CD4-positive, CD25-positive, alpha-beta regulatory T cell (primary cell): ENCODE results near the gene BACH2. TPM values are rescaled to one million over a fixed set of nuclear protein-coding genes. Genes with fewer than 3 reads are reported as not detected.

Experiments
- ATAC-seq, 2 donors: fragments of 150-1000 bp; cut with Tn5 transposase; one replicate each; pipeline ENCODE4 v1.10.0; 2021; ENCODE audit warnings: low read depth in 2 of 2, moderate number of reproducible peaks in 2 of 2, moderate library complexity in 1 of 2
- DNase-seq, 3 donors: peaks; one replicate each; pipeline versions ENCODE4 v3.0.0 to v3.0.0-alpha.2; 2012 to 2022; ENCODE audit warnings: mixed read lengths in 1 of 3
- H3K27ac ChIP-seq: one replicate; pipeline ENCODE4 v1.7.0; 2013; ENCODE audit warnings: mild to moderate bottlenecking, low read length; ENCODE audit not compliant: insufficient read depth, poor library complexity, severe bottlenecking
- H3K27me3 ChIP-seq: one replicate; pipeline ENCODE4 v1.7.0; 2013; ENCODE audit warnings: low read length; ENCODE audit not compliant: control insufficient read depth, insufficient read depth
- H3K36me3 ChIP-seq: one replicate; pipeline ENCODE4 v1.7.0; 2013; ENCODE audit warnings: mild to moderate bottlenecking, low read length, moderate library complexity; ENCODE audit not compliant: control insufficient read depth, insufficient read depth
- H3K4me1 ChIP-seq: 2 replicates; pipeline ENCODE4 v1.7.0; 2013; ENCODE audit warnings: mild to moderate bottlenecking, low read length; ENCODE audit not compliant: insufficient read depth, control insufficient read depth, poor library complexity, severe bottlenecking
- H3K4me3 ChIP-seq: one replicate; pipeline ENCODE4 v1.7.0; 2013; ENCODE audit warnings: low read depth, mild to moderate bottlenecking, low read length, moderate library complexity
- H3K9me3 ChIP-seq, 2 experiments: 1 replicate in 1 of 2; 2 replicates in 1 of 2; pipeline ENCODE4 v1.7.0; 2013; ENCODE audit warnings: low read length in 2 of 2, mild to moderate bottlenecking in 1 of 2, moderate library complexity in 1 of 2; ENCODE audit not compliant: control insufficient read depth in 2 of 2
- H3K27ac Mint-ChIP-seq, 3 donors: one replicate each; pipeline ENCODE4 v1.8.0; 2020 to 2022; ENCODE audit warnings: mild to moderate bottlenecking in 3 of 3, mixed read lengths in 3 of 3, moderate library complexity in 2 of 3
- H3K27me3 Mint-ChIP-seq: one replicate; pipeline ENCODE4 v1.8.0; 2022; ENCODE audit warnings: mild to moderate bottlenecking, mixed read lengths
- H3K36me3 Mint-ChIP-seq: one replicate; pipeline ENCODE4 v1.8.0; 2020; ENCODE audit warnings: mixed read lengths
- H3K4me1 Mint-ChIP-seq, 4 donors: one replicate each; pipeline ENCODE4 v1.8.0; 2020 to 2022; ENCODE audit warnings: mixed read lengths in 4 of 4, mild to moderate bottlenecking in 1 of 4
- H3K4me3 Mint-ChIP-seq, 4 donors: one replicate each; pipeline ENCODE4 v1.8.0; 2020 to 2022; ENCODE audit warnings: mild to moderate bottlenecking in 4 of 4, mixed read lengths in 4 of 4, moderate library complexity in 3 of 4
- H3K9me3 Mint-ChIP-seq, 7 donors: one replicate each; pipeline ENCODE4 v1.8.0; 2020 to 2022; ENCODE audit warnings: mixed read lengths in 7 of 7, mild to moderate bottlenecking in 3 of 7, moderate library complexity in 2 of 7
- polyA plus RNA-seq, 4 donors: library from polyadenylated mRNA; unstranded; fragments of 300-500 nt; fragmentation: Illumina TruSeq; gene quantifications; one replicate each; pipeline ENCODE4 v1.2.3, GENCODE V29; 2021
- total RNA-seq: library from RNA; stranded (reverse); gene quantifications from one replicate; pipeline ENCODE4 v1.2.3, GENCODE V29; 2022

BACH2 gene
- total and polyA plus RNA-seq, 5 donors from 2014 or later, result 3.8 to 51.3 (median 7.1) TPM

- H3K4me1 ChIP-seq, result peaks cover 24% of the 10 kb centered on the region
- H3K27ac Mint-ChIP-seq, result peak overlapping the region; percentile 34 to 95 (median 89)
These were observed 345.0 kb downstream of the BACH2 start for GRCh38 chr6:89951574-89952104.

GRCh38 chr6:89950879-89951391, 345.7 kb downstream of the BACH2 start:
- ATAC-seq, result no peak
- Mint-ChIP-seq H3K4me3 (no peak overlapping the region), H3K27me3 (no peaks in the 10 kb centered on the region), H3K36me3 (peaks cover 28% of the 10 kb centered on the region), H3K9me3 (peaks cover 0 to 2% (median 0%) of the 10 kb centered on the region in 7 donors), H3K4me1 (peaks cover 13 to 57% (median 42%) of the 10 kb centered on the region in 4 donors), H3K27ac (peak overlapping the region; percentile 26 to 95 (median 89))
- H3K36me3 ChIP-seq, result no peaks in the 10 kb centered on the region
- H3K4me1 ChIP-seq, result peaks cover 24% of the 10 kb centered on the region
- H3K9me3 ChIP-seq, result no peaks in the 10 kb centered on the region
- no peak overlapping the region for H3K27ac ChIP-seq
- no peak overlapping the region for H3K4me3 ChIP-seq
- DNase-seq, result no peak
- no peaks in the 10 kb centered on the region for H3K27me3 ChIP-seq

More at GRCh38 chr6:89951574-89952104, 345.0 kb downstream of the BACH2 start:
- H3K4me3 ChIP-seq, result no peak overlapping the region
- no peaks in the 10 kb centered on the region for H3K36me3 ChIP-seq
- Mint-ChIP-seq H3K9me3 (no peaks in the 10 kb centered on the region), H3K4me1 (peaks cover 13 to 64% (median 41%) of the 10 kb centered on the region in 4 donors), H3K27me3 (no peaks in the 10 kb centered on the region), H3K36me3 (peaks cover 30% of the 10 kb centered on the region), H3K4me3 (peak overlapping the region in 1 of 4 donors; percentile 21)
- no peaks in the 10 kb centered on the region for H3K27me3 ChIP-seq
- DNase-seq, result no peak
- H3K27ac ChIP-seq, result no peak overlapping the region
- H3K9me3 ChIP-seq, result no peaks in the 10 kb centered on the region
- no peak for ATAC-seq

DNA sequence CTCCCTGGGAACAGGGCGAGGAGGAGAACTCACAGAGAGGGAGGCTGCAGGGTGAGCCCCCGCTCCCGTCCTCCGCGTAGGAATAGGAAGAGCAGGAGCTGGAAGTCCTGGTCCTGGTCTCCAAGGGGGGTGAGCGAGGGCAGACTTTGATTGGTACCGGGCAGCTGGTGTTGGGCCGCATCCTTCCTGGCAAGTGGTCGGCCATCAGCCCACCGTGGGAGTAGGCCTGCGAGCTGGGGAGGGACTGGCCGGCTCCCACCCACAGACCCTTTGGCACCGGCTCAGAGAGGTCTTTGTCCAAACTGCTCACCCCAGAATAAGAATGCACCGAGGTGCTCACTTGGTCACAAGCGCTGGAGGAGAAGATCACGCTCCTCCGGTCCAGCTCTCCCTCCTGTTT, 346.2 kb downstream of the BACH2 start:
- no peak overlapping the region for H3K27ac ChIP-seq
- H3K9me3 ChIP-seq, result no peaks in the 10 kb centered on the region
- Mint-ChIP-seq H3K27me3 (no peaks in the 10 kb centered on the region), H3K4me1 (peaks cover 13 to 54% (median 42%) of the 10 kb centered on the region in 4 donors), H3K36me3 (peaks cover 28% of the 10 kb centered on the region), H3K4me3 (peak overlapping the region in 1 of 4 donors; percentile 51), H3K27ac (peak overlapping the region; percentile 26 to 72 (median 39)), H3K9me3 (peaks cover 0 to 2% (median 0%) of the 10 kb centered on the region in 7 donors)
- peaks cover 24% of the 10 kb centered on the region for H3K4me1 ChIP-seq
- H3K36me3 ChIP-seq, result no peaks in the 10 kb centered on the region
- ATAC-seq (no peak), DNase-seq (no peak)
- no peaks in the 10 kb centered on the region for H3K27me3 ChIP-seq
- H3K4me3 ChIP-seq, result no peak overlapping the region

GRCh38 chr6:89948876-89949275, 347.8 kb downstream of the BACH2 start:
- DNase-seq (no peak), ATAC-seq (no peak)
- Mint-ChIP-seq H3K36me3 (peaks cover 28% of the 10 kb centered on the region), H3K27ac (peak overlapping the region in 1 of 3 donors; percentile 72), H3K9me3 (peaks cover 0 to 4% (median 0%) of the 10 kb centered on the region in 7 donors), H3K4me3 (no peak overlapping the region), H3K27me3 (peaks cover 6% of the 10 kb centered on the region), H3K4me1 (peaks cover 13 to 47% (median 33%) of the 10 kb centered on the region in 4 donors)
- Histone ChIP-seq H3K4me3 (no peak overlapping the region), H3K4me1 (peaks cover 21% of the 10 kb centered on the region), H3K9me3 (no peaks in the 10 kb centered on the region), H3K27me3 (no peaks in the 10 kb centered on the region), H3K36me3 (no peaks in the 10 kb centered on the region), H3K27ac (no peak overlapping the region)

DNA sequence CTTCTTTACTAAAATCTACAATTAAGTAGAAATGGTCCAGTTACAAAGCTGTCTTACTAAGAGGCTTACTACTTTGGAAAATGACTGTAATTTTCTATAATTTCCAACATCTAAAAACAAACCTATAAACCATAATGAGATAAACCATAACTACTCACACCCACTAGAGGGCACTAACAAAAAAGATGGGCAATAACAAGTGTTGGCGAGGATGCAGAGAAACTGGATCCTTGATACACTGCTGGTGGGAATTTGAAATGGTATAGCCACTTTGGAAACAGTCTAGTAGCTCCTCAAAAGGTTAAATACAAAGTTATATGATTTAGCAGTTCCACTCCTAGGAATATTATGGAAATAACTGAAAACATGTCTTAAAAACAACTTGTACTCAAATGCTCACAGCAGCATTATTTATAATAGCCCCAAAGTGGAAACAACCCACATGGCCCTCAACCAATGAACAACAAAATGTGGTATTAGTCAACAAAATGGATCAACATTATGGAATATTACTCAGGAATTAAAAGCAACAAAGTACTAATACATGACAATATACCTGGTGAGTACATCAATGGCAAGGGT, 351.7 kb downstream of the BACH2 start:
- peaks cover 17% of the 10 kb centered on the region for H3K27me3 Mint-ChIP-seq
- peaks cover 20% of the 10 kb centered on the region for H3K36me3 Mint-ChIP-seq
- H3K9me3 Mint-ChIP-seq, result peaks cover 0 to 4% (median 0%) of the 10 kb centered on the region in 7 donors
- H3K4me3 Mint-ChIP-seq, result no peak overlapping the region
- DNase-seq, result peak in 2 of 3 donors; percentile 41 to 52
- Histone ChIP-seq H3K36me3 (no peaks in the 10 kb centered on the region), H3K4me1 (no peaks in the 10 kb centered on the region), H3K27me3 (no peaks in the 10 kb centered on the region), H3K4me3 (no peak overlapping the region), H3K9me3 (no peaks in the 10 kb centered on the region), H3K27ac (no peak overlapping the region)
- ATAC-seq, result no peak
- H3K27ac Mint-ChIP-seq, result peak overlapping the region in 2 of 3 donors; percentile 5 to 11
- H3K4me1 Mint-ChIP-seq, result peaks cover 7 to 33% (median 16%) of the 10 kb centered on the region in 4 donors

DNA sequence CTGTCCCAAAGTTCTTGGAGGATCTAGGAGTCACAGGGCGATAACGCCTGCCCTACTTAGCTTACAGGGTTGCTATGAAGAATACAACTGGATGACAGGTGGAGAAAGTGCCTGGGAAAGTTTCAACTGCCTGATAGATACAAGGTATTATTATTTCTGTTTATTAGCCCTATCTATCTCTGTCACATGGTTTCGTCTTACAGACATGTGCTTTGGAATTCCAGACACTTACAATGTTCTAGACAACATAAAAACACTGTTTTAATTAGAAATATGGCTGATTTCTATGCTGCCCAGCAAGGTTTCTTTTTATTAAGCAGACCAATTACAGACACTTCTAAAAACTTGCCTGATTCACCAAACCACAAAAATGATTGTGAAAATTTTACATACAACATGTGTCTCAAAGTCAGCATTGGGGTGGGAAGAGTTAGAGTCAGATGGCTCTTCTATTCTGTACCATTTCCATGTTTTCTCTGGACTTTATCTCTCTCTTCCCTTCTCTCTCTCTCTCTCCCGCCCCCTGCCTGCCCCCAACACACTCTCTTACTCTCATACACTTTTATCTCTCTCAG, 352.4 kb downstream of the BACH2 start:
- H3K4me3 ChIP-seq, result no peak overlapping the region
- H3K9me3 ChIP-seq, result no peaks in the 10 kb centered on the region
- peak overlapping the region in 2 of 3 donors; percentile 5 to 11 for H3K27ac Mint-ChIP-seq
- no peaks in the 10 kb centered on the region for H3K27me3 ChIP-seq
- no peaks in the 10 kb centered on the region for H3K36me3 ChIP-seq
- H3K27ac ChIP-seq, result no peak overlapping the region
- no peaks in the 10 kb centered on the region for H3K4me1 ChIP-seq
- peaks cover 7 to 29% (median 15%) of the 10 kb centered on the region in 4 donors for H3K4me1 Mint-ChIP-seq
- no peak for DNase-seq
- H3K9me3 Mint-ChIP-seq, result peaks cover 0 to 4% (median 0%) of the 10 kb centered on the region in 7 donors
- no peak for ATAC-seq
- peaks cover 13% of the 10 kb centered on the region for H3K36me3 Mint-ChIP-seq
- peaks cover 17% of the 10 kb centered on the region for H3K27me3 Mint-ChIP-seq
- H3K4me3 Mint-ChIP-seq, result no peak overlapping the region

GRCh38 chr6:89942601-89943000, 354.0 kb downstream of the BACH2 start:
- Histone ChIP-seq H3K4me3 (no peak overlapping the region), H3K27ac (no peak overlapping the region), H3K9me3 (no peaks in the 10 kb centered on the region), H3K36me3 (no peaks in the 10 kb centered on the region), H3K27me3 (no peaks in the 10 kb centered on the region), H3K4me1 (no peaks in the 10 kb centered on the region)
- H3K9me3 Mint-ChIP-seq, result peaks cover 0 to 4% (median 0%) of the 10 kb centered on the region in 7 donors
- DNase-seq (no peak), ATAC-seq (no peak)
- peaks cover 17% of the 10 kb centered on the region for H3K27me3 Mint-ChIP-seq
- no peak overlapping the region for H3K4me3 Mint-ChIP-seq
- peaks cover 10 to 29% (median 18%) of the 10 kb centered on the region in 4 donors for H3K4me1 Mint-ChIP-seq
- peaks cover 17% of the 10 kb centered on the region for H3K36me3 Mint-ChIP-seq
- H3K27ac Mint-ChIP-seq, result peak overlapping the region in 1 of 3 donors; percentile 77
